ENCODE results near the gene PSD2.

Gene PSD2

GRCh38 chr5:139752506-139753473 is 42.8 kb upstream of the PSD2 start:
- no peak for TF ChIP-seq CTCF (IDR thresholded peaks at IDR 0.05; ENCODE audit: insufficient read depth, low read length, poor library complexity, severe bottlenecking)
- no peak for TF ChIP-seq EZH2phosphoT487 (conservative IDR thresholded peaks at IDR 0.05; ENCODE audit: low read length)
- Histone ChIP-seq H3K4me2 (ENCODE audit: low read depth, low read length, poor library complexity, severe bottlenecking) (no peak overlapping the region), H2AFZ (ENCODE audit: low read depth, low read length, severe bottlenecking) (no peak overlapping the region), H3F3A (ENCODE audit: insufficient read depth) (peaks cover 3% of the 10 kb centered on the region; the same call in 1 of the 2 replicates), H4K20me1 (ENCODE audit: low read depth, low read length) (no peaks in the 10 kb centered on the region), H3K9me2 (replicated peaks; ENCODE audit: insufficient read depth, low read length) (no peaks in the 10 kb centered on the region), H3K4me3 (ENCODE audit: insufficient read depth, low read length, poor library complexity, severe bottlenecking) (no peak overlapping the region), H3K9ac (ENCODE audit: low read length) (no peak overlapping the region), H3K27ac (ENCODE audit: low read depth, low read length) (no peak overlapping the region), H3K79me2 (ENCODE audit: insufficient read depth, low read length) (no peaks in the 10 kb centered on the region), H3K9me3 (ENCODE audit: insufficient read depth, low read length) (no peaks in the 10 kb centered on the region), H3K36me3 (ENCODE audit: low read length) (no peaks in the 10 kb centered on the region), H3K27me3 (ENCODE audit: low read length) (no peaks in the 10 kb centered on the region)

GRCh38 chr5:139755892-139756671 is 39.5 kb upstream of the PSD2 start:
- H3K27me3 ChIP-seq (ENCODE audit: low read length): no peaks in the 10 kb centered on the region
- no peaks in the 10 kb centered on the region for H4K20me1 ChIP-seq (ENCODE audit: low read depth, low read length)
- no peak overlapping the region for H3K27ac ChIP-seq (ENCODE audit: low read depth, low read length)
- H3K36me3 ChIP-seq (ENCODE audit: low read length): no peaks in the 10 kb centered on the region
- H2AFZ ChIP-seq (ENCODE audit: low read depth, low read length, severe bottlenecking): peak overlapping the region; percentile 25
- H3K9ac ChIP-seq (ENCODE audit: low read length): peak overlapping the region; percentile 29; the same call in 1 of the 2 replicates
- H3K79me2 ChIP-seq (ENCODE audit: insufficient read depth, low read length): no peaks in the 10 kb centered on the region
- H3K9me3 ChIP-seq (ENCODE audit: insufficient read depth, low read length): no peaks in the 10 kb centered on the region
- TF ChIP-seq EZH2phosphoT487 (conservative IDR thresholded peaks at IDR 0.05; ENCODE audit: low read length): 0 out of 2 replicates have a peak, but pooled peaks have one; percentile 79
- no peak for TF ChIP-seq CTCF (IDR thresholded peaks at IDR 0.05; ENCODE audit: insufficient read depth, low read length, poor library complexity, severe bottlenecking)
- H3K4me3 ChIP-seq (ENCODE audit: insufficient read depth, low read length, poor library complexity, severe bottlenecking): no peak overlapping the region
- H3K4me2 ChIP-seq (ENCODE audit: low read depth, low read length, poor library complexity, severe bottlenecking): peak overlapping the region; percentile 31
- H3K9me2 ChIP-seq (replicated peaks; ENCODE audit: insufficient read depth, low read length): no peaks in the 10 kb centered on the region
- H3F3A ChIP-seq (ENCODE audit: insufficient read depth): no peaks in the 10 kb centered on the region

- H3K79me2 ChIP-seq (ENCODE audit: insufficient read depth, low read length): no peaks in the 10 kb centered on the region
- H2AFZ ChIP-seq (ENCODE audit: low read depth, low read length, severe bottlenecking): no peak overlapping the region
- no peak overlapping the region for H3K27ac ChIP-seq (ENCODE audit: low read depth, low read length)
- no peak overlapping the region for H3K4me3 ChIP-seq (ENCODE audit: insufficient read depth, low read length, poor library complexity, severe bottlenecking)
- TF ChIP-seq EZH2phosphoT487 (conservative IDR thresholded peaks at IDR 0.05; ENCODE audit: low read length): no peak
- TF ChIP-seq CTCF (IDR thresholded peaks at IDR 0.05; ENCODE audit: insufficient read depth, low read length, poor library complexity, severe bottlenecking): no peak
- no peaks in the 10 kb centered on the region for H3K27me3 ChIP-seq (ENCODE audit: low read length)
- H3F3A ChIP-seq (ENCODE audit: insufficient read depth): no peaks in the 10 kb centered on the region
- H3K9me3 ChIP-seq (ENCODE audit: insufficient read depth, low read length): no peaks in the 10 kb centered on the region
- no peaks in the 10 kb centered on the region for H3K9me2 ChIP-seq (replicated peaks; ENCODE audit: insufficient read depth, low read length)
- no peak overlapping the region for H3K9ac ChIP-seq (ENCODE audit: low read length)
- H3K4me2 ChIP-seq (ENCODE audit: low read depth, low read length, poor library complexity, severe bottlenecking): no peak overlapping the region
- H4K20me1 ChIP-seq (ENCODE audit: low read depth, low read length): no peaks in the 10 kb centered on the region
- no peaks in the 10 kb centered on the region for H3K36me3 ChIP-seq (ENCODE audit: low read length)
Measured at GRCh38 chr5:139756971-139757370, 38.6 kb upstream of the PSD2 start.
